Mucosa of descending colon (tissue), 3 donors: ENCODE results near the gene NPHP1. TPM values are rescaled to one million over a fixed set of nuclear protein-coding genes. Genes with fewer than 3 reads are reported as not detected.
A peak's percentile ranks its signal among the peaks of the same experiment; 100 is the strongest.
"Not testable (repeated sequence)": the region's sequence is repeated elsewhere in the genome, so short reads cannot be mapped to it uniquely, and the experiment has no call there.

Source experiments
- ATAC-seq: fragments of 200-7000 bp; cut with Tn5 transposase; one replicate; pipeline ENCODE4 v1.9.1; 2020; ENCODE audit warnings: mild to moderate bottlenecking, moderate library complexity
- DNase-seq, 3 donors: peaks; one replicate each; pipeline ENCODE4 v3.0.0-alpha.2; 2020
- H3K36me3 ChIP-seq: fragments of 200-600 bp; one replicate; pipeline ENCODE4 v1.8.0; 2021; ENCODE audit warnings: low read depth, mild to moderate bottlenecking
- H3K4me1 ChIP-seq: fragments of 200-600 bp; one replicate; pipeline ENCODE4 v1.8.0; 2021; ENCODE audit warnings: low read depth, mild to moderate bottlenecking
- H3K4me3 ChIP-seq: fragments of 200-600 bp; one replicate; pipeline ENCODE4 v1.8.0; 2021; ENCODE audit warnings: mild to moderate bottlenecking
- H3K9me3 ChIP-seq: fragments of 200-600 bp; one replicate; pipeline ENCODE4 v1.8.0; 2021; ENCODE audit warnings: mild to moderate bottlenecking
- intact Hi-C, 2 donors: fragments of 100-400 bp; cut with DNase I in 1 of 2; cut with micrococcal nuclease in 1 of 2; formaldehyde crosslinking; loops; one replicate each; pipeline versions ENCODE4 v1.11.0 to v1.11.1; 2022; cut with DNase I, micrococcal nuclease
- total RNA-seq, 3 donors: library from RNA; stranded (reverse); fragmentation: NEBNext Ultra II Directional in 2 of 3; extraction: Animal tissue kit (Norgen Biotek cat#: 25700) in 2 of 3; gene quantifications; one replicate each; pipeline versions ENCODE4 v1.2.1 to v1.2.4, GENCODE V29; 2021 to 2023
- TF ChIP-seq, protein P1 (sequence below): fragments of 200-600 bp; IDR thresholded peaks from one replicate; pipeline ENCODE4 v1.8.0; 2022; ENCODE audit warnings: antibody characterized with exemption, mild to moderate bottlenecking
- donor health status: DM: no; HTN: no; CAD: no; lungs with moderate emphysema.
- donor health status: DM: no; HTN: no; CAD: no.
- donor health status: DM: no; HTN: yes; CAD: no.

NPHP1 gene
- total RNA-seq, 3 donors from 2014 or later: 1.1 to 6.4 (median 1.5) TPM

DNA sequence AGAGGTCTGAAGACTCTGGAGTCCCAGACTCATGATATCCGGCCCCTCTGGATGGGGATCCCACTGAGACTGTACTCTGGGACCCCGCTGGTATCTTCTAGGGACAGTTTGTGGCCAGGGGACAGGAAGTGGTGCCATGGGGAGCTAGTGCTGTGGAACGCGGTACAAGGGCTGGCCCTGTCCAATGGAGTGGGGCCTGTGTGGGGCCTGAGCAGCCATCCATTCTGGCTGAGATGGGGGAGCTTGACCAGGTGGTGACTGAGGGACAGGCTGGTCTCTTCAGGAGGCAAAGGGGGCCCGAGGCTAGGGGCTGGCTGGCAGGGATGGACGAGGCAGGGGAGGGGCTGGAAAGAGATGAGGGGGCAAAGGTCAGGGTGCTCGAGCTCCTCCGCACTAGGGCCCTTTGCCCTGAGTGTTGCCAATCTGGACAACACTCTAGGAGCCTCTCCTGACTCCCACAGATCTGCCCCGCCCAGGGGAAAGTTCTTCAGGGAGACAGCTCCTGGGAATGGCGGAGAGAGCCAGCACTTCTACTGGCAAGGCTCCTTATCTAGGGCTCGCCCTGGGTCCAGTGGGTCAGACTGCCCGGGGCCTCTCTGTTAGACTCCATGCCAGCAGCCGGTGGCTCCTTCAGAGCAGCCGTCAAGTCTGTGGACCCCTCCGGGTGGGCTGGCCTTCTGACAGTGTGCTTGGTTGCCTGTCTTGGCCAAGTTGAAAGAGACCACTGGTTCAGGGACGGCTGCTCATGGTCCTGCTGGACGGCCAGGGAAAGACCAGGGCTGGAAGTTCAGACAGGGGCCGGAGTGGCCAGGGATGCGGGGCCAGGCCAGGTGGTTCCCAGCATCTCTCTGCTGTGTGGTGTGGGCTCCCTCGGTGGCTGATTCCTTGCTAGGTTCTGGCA lies 101.5 kb downstream of the NPHP1 start:
- intact Hi-C loops: no loop called here
- Histone ChIP-seq H3K36me3 (no peaks in the 10 kb centered on the region), H3K4me3 (no peak overlapping the region), H3K9me3 (no peaks in the 10 kb centered on the region), H3K4me1 (peaks cover 44% of the 10 kb centered on the region)
- DNase-seq: peak; percentile 78 to 80 (median 79)
- peak; percentile 54 for ATAC-seq
- TF ChIP-seq, protein P1, sequence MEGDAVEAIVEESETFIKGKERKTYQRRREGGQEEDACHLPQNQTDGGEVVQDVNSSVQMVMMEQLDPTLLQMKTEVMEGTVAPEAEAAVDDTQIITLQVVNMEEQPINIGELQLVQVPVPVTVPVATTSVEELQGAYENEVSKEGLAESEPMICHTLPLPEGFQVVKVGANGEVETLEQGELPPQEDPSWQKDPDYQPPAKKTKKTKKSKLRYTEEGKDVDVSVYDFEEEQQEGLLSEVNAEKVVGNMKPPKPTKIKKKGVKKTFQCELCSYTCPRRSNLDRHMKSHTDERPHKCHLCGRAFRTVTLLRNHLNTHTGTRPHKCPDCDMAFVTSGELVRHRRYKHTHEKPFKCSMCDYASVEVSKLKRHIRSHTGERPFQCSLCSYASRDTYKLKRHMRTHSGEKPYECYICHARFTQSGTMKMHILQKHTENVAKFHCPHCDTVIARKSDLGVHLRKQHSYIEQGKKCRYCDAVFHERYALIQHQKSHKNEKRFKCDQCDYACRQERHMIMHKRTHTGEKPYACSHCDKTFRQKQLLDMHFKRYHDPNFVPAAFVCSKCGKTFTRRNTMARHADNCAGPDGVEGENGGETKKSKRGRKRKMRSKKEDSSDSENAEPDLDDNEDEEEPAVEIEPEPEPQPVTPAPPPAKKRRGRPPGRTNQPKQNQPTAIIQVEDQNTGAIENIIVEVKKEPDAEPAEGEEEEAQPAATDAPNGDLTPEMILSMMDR: no peak

DNA sequence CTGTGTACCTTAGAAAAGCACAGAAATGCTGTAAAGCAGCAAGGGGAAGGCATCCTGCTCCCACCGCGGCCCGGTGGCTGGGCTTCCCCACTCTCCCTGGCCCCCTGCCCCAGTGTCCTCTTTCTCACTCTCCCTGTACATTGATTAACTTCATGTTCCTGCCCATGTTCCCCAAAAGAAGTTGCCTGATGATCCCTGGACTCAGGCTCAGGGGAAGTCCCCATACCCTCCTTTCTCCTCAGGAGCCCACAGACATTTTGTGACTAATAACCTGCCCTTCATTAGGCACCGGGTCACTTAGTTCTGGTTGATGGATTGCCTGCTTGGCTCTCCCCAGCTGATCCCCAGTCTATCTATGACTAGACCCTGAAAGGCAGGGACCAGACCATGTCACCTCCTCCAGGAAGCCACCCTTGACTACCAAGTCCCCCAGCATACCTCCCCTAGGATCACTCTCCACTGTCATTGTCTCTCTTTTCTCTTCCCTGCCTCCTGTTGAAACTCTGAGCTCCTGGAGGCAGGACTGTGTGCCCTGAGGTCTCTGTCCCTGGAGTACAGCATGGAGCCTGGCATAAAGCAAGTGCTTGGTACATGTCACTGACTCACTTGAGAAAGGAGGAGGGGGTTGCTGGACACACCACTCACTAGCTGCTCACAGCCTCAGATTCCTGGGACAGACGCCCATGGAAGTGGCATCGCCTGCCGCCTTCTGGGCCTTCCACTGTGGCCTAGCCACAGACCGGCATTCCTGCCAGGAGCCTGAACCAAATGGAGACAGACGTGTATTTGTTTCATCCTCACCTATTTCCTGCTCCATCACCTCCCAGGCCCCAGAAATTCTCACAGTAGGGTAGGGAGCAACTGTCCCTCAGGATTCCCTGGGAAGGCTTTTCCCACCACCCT lies 102.7 kb downstream of the NPHP1 start:
- intact Hi-C loops: no loop called here
- TF ChIP-seq, protein P1: no peak
- no peaks in the 10 kb centered on the region for H3K36me3 ChIP-seq
- ATAC-seq (no peak), DNase-seq (peak in 2 of 3 donors; percentile 20 to 46)
- H3K4me3 ChIP-seq: no peak overlapping the region
- peaks cover 39% of the 10 kb centered on the region for H3K4me1 ChIP-seq
- H3K9me3 ChIP-seq: no peaks in the 10 kb centered on the region

DNA sequence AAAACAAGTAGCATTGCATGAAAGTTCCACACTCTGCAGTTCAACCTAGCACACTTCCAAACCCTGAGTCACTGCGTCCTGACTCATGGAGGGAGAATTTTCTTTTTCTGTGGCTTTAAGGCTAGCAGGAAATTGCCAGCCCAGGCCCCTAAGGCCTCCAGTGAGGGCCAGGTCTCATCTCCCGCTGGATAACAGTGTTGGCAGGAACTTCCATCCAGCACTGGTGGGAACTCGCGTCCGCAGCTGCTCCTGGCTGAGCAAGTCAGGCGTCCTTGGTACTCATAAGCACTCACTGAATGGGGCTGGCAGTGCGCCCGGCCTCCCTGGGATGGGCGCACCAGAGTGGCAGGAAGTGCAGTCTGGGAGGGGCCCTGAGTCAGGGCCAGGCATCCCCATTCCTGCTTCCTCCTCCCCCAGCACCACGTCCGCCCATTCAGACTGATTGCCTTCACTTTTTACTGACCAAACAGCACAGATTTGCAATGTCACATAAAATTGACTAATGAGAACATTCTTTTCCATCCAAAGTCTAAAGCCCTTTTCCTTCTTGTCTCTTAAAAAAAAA lies 103.5 kb downstream of the NPHP1 start:
- ATAC-seq: peak; percentile 84
- TF ChIP-seq, protein P1: no peak
- Histone ChIP-seq H3K36me3 (no peaks in the 10 kb centered on the region), H3K9me3 (no peaks in the 10 kb centered on the region), H3K4me1 (peaks cover 39% of the 10 kb centered on the region), H3K4me3 (no peak overlapping the region)
- peak; percentile 95 to 99 (median 97) for DNase-seq
- intact Hi-C loops: no loop called here

DNA sequence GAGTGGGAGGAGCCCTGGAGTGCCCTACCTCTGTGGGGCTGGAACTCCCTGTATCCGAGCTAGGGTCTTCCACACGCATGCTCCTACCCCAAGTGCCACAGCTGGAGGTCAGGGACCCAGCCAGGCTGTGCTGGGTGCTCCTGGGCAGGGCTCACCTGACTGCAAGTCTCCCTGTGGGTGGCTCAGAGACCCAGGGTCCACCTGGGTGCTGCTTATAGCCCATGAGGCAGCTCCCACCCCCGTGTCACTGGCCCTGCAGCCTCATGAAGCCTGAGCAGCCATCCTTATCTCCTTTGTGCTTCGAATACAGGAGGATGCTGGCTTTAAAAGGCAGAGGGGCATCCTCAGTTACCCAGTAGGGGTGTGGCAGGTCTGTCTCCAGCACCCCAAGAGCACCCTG lies 103.9 kb downstream of the NPHP1 start:
- H3K36me3 ChIP-seq, H3K4me3 ChIP-seq, intact Hi-C loops, ATAC-seq, H3K9me3 ChIP-seq: not testable (repeated sequence)
- peaks cover 39% of the 10 kb centered on the region for H3K4me1 ChIP-seq
- peak in 2 of 3 donors; percentile 46 to 53 for DNase-seq

DNA sequence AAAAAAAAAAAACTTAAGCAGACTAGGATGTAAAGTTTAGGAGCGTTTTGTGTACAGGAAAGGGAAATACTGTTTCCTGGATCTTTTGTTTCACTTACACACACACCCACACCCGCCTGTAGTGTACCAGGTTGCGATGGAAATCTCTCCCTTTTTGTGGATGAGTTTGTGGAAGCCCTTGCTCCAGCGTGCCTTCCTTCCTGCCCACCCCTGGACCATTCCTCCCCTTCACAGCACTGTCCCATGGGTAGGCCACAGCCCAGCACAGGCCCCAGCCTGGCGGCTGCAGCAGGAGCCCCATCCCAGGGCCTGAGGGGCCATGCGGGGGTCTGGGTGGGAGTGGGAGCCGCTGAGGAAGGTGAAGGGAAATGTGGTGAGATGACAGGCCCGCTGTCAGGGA lies 104.3 kb downstream of the NPHP1 start:
- Histone ChIP-seq H3K36me3 (no peaks in the 10 kb centered on the region), H3K4me3 (no peak overlapping the region), H3K9me3 (no peaks in the 10 kb centered on the region), H3K4me1 (peaks cover 36% of the 10 kb centered on the region)
- DNase-seq (peak in 2 of 3 donors; percentile 41 to 46), ATAC-seq (no peak)
- intact Hi-C loops: no loop called here
- TF ChIP-seq, protein P1: no peak
